DND-41 (cell line): ENCODE data around the gene TOPAZ1.

Experiments used
- CTCF ChIP-seq: IDR thresholded peaks from 2 replicates; pipeline ENCODE4 v1.5.1; 2012; ENCODE audit warnings: borderline replicate concordance, low read length, moderate library complexity, mild to moderate bottlenecking; ENCODE audit not compliant: poor library complexity, severe bottlenecking; ENCODE audit errors: extremely low read depth
- EZH2 ChIP-seq: IDR thresholded peaks from 3 replicates; pipeline ENCODE4 v1.6.1; 2012; ENCODE audit warnings: borderline replicate concordance, low read depth, mild to moderate bottlenecking, moderate library complexity, low read length, inconsistent platforms; ENCODE audit not compliant: severe bottlenecking

GRCh38 chr3:44210967-44211366 is 30.7 kb upstream of the TOPAZ1 start:
- TF ChIP-seq CTCF, result no peak
- TF ChIP-seq EZH2, result no peak
